AG04449 (cell line): Measurements from ENCODE around the gene RNU7-1.
A peak's percentile ranks its signal among the peaks of the same experiment; 100 is the strongest.

Experiments used
- CTCF ChIA-PET: fragments of 350-600 bp; formaldehyde crosslinking; extraction: SDS; loops from one replicate; lab custom pipeline; 2021; ENCODE audit warnings: antibody characterized with exemption; lab: Yijun Ruan, JAX
- POLR2A ChIA-PET: fragments of 400-600, 350-600 bp; formaldehyde crosslinking; extraction: SDS; loops from one replicate; lab custom pipeline; 2020; ENCODE audit warnings: antibody characterized with exemption, inconsistent platforms; lab: Yijun Ruan, JAX
- DNase-seq: peaks from one replicate; pipeline ENCODE4 v3.0.0-alpha.2; 2010; ENCODE audit warnings: low read depth, low spot score
- H3K4me3 ChIP-seq: 2 replicates; pipeline ENCODE4 v1.5.1; 2011; ENCODE audit warnings: low read depth, mild to moderate bottlenecking, control low read depth, low read length
- CTCF ChIP-seq: IDR thresholded peaks from one replicate; pipeline ENCODE4 v1.5.1; 2011; ENCODE audit warnings: mild to moderate bottlenecking, moderate library complexity, low read length, control low read depth, inconsistent platforms; ENCODE audit not compliant: insufficient read depth; ENCODE audit errors: missing control alignments

The RNU7-1 gene

GRCh38 chr12:6948873-6949594 is 5.4 kb downstream of the RNU7-1 start:
- no peak overlapping the region for H3K4me3 ChIP-seq
- CTCF ChIA-PET: interaction anchor here (0.8 to 11.4 kb wide), 11 partner anchors 10 to 164 kb away, joined by 3 to 226 read pairs (median 4); partner anchors contain the start of genes C1RL and LPCAT3
- no peak for DNase-seq
- TF ChIP-seq CTCF: no peak
- POLR2A ChIA-PET: interaction anchor here (0.7 kb wide), 1 partner anchor 11 kb away, joined by 3 read pairs; no protein-coding TSS in a partner anchor

- ChIA-PET POLR2A (no interaction called here), CTCF (interaction anchor here (1.2 to 11.4 kb wide), 3 partner anchors 10 to 67 kb away, joined by 6 to 226 read pairs (median 6); partner anchors contain the start of gene LPCAT3)
- DNase-seq: no peak
- peak; percentile 1 for TF ChIP-seq CTCF
- H3K4me3 ChIP-seq: no peak overlapping the region
Measured at GRCh38 chr12:6950401-6950801, 6.8 kb downstream of the RNU7-1 start.

DNA sequence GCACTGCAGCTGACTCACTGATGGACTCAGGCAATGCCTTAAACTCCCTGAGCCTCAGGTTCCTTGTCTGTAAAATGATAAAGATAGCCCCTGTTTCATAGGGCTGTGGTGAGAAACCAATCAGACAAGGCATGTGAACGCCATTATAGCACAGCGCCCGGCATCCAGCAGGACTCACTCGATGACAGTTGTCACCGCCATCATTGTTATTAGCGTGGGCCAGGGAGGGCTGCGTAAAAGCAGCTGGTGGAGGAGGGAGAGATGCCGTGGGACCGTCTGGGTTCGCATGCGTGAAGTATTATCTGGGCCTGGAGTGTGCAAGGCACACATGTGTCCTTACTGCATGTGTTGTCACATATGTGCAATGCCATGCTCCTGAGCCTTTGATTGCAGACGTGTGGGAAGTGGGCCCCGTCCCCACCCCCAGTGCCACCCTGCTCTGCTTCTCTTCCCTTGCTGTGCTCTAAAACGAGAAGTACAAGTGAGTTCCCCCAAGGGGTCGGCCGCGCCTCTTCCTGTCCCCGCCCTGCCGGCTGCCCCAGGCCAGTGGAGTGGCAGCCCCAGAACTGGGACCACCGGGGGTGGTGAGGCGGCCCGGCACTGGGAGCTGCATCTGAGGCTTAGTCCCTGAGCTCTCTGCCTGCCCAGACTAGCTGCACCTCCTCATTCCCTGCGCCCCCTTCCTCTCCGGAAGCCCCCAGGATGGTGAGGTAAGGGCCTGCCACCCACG is 7.4 kb downstream of the RNU7-1 start, which contains the start of gene PTPN6:
TSS of gene PTPN6 (plus strand) at position 546 of the 730 bp plus-strand sequence. CDS start at position 703, 157 bp downstream.
- no peak within 1 kb of the TSS for H3K4me3 ChIP-seq
- CTCF ChIA-PET: interaction anchor here (11.4 kb wide), 1 partner anchor 9 kb away, joined by 226 read pairs; no protein-coding TSS in a partner anchor
- POLR2A ChIA-PET: no interaction called here
- TF ChIP-seq CTCF: no peak
- DNase-seq: no peak

DNA sequence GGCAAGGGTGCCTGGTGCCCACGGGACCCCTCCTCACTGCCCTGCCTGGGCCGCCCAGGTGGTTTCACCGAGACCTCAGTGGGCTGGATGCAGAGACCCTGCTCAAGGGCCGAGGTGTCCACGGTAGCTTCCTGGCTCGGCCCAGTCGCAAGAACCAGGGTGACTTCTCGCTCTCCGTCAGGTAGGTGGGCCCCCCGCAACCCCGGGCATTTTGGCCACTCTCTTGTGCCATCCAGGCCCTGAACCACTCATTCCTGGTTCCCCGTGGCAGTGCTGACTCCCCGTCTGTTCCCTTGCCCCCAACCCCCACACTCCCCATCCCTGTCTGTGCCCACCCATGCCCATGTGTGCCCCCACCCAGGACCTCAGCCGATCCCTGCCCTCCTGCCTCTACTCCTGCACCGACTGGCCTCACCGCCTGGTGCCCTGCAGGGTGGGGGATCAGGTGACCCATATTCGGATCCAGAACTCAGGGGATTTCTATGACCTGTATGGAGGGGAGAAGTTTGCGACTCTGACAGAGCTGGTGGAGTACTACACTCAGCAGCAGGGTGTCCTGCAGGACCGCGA is 8.0 kb downstream of the RNU7-1 start:
- TF ChIP-seq CTCF: no peak
- DNase-seq: no peak
- ChIA-PET POLR2A (no interaction called here), CTCF (interaction anchor here (0.5 to 11.4 kb wide), 6 partner anchors 9 to 278 kb away, joined by 3 to 226 read pairs (median 4); partner anchors contain the start of gene C1R)
- no peak overlapping the region for H3K4me3 ChIP-seq

DNA sequence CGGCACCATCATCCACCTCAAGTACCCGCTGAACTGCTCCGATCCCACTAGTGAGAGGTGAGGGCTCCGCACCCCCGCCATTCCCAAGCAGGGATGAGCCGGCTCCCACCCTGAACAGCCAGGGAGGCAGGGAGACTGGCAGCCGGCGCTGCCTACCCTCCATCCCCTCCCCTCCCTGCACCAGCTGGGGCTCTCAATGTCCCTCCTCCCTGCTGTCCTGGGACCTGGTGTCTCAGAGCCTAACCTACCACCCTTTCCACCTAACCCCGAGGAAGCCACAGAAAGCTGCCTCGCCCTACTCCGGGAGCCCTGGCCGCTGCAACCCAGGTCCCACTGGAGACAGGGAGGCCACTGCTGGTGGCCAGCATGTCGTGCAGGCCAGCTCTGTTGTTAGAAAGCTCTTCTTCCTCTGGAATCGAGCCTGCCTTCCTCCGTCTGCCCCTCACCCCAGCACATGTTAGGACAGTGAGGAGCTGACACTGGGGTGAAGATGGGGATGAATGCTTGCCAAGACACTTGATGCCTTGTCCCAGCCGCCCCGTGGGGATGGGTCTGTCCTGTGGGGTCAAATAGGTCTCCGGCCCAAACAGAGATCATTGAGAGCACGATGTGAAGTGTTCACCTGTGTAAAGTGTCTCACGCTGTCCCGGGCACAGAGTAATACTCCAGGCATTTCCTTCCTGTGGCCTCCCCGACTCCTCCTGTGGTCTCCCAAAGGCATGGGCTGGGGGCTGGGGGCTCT is 8.7 kb downstream of the RNU7-1 start:
- CTCF ChIA-PET: interaction anchor here (0.5 to 11.4 kb wide), 9 partner anchors 8 to 279 kb away, joined by 3 to 226 read pairs (median 4); partner anchors contain the start of genes C12orf57, C1R and RNU7-1
- no peak overlapping the region for H3K4me3 ChIP-seq
- POLR2A ChIA-PET: no interaction called here
- no peak for TF ChIP-seq CTCF
- DNase-seq: no peak
